ENCODE results near the gene GINS2.

The GINS2 gene

GRCh38 chr16:85665929-85666328 is 22.8 kb downstream of the GINS2 start:
- no peak for DNase-seq

GRCh38 chr16:85665373-85665740 is 23.4 kb downstream of the GINS2 start:
- no peak for DNase-seq

GRCh38 chr16:85664580-85665372 is 24.0 kb downstream of the GINS2 start:
- DNase-seq = no peak

- DNase-seq = no peak
Measured at GRCh38 chr16:85663891-85664321, 24.8 kb downstream of the GINS2 start.

- no peak for DNase-seq
Measured at GRCh38 chr16:85662976-85663830, 25.6 kb downstream of the GINS2 start.

- DNase-seq = no peak
Measured at GRCh38 chr16:85662482-85662812, 26.3 kb downstream of the GINS2 start.

GRCh38 chr16:85661740-85662481 is 26.8 kb downstream of the GINS2 start:
- no peak for DNase-seq

GRCh38 chr16:85660843-85661739 is 27.7 kb downstream of the GINS2 start:
- DNase-seq = no peak

- DNase-seq = peak; percentile 24
Measured at GRCh38 chr16:85659805-85660511, 28.8 kb downstream of the GINS2 start.

- DNase-seq = no peak
Measured at GRCh38 chr16:85659336-85659735, 29.4 kb downstream of the GINS2 start.

- DNase-seq = no peak
Measured at GRCh38 chr16:85658504-85659326, 30.0 kb downstream of the GINS2 start.

- DNase-seq = no peak
Measured at GRCh38 chr16:85657996-85658395, 30.8 kb downstream of the GINS2 start.

- no peak for DNase-seq
Measured at GRCh38 chr16:85657267-85657650, 31.5 kb downstream of the GINS2 start.

GRCh38 chr16:85656351-85657266 is 32.1 kb downstream of the GINS2 start:
- DNase-seq = no peak

GRCh38 chr16:85655216-85656129 is 33.3 kb downstream of the GINS2 start:
- no peak for DNase-seq

GRCh38 chr16:85654251-85655095 is 34.3 kb downstream of the GINS2 start:
- DNase-seq = no peak

GRCh38 chr16:85653290-85653891 is 35.4 kb downstream of the GINS2 start:
- no peak for DNase-seq
